ENCODE data around the gene PANK2.
A peak's percentile ranks its signal among the peaks of the same experiment; 100 is the strongest.

PANK2 gene

GRCh38 chr20:3869839-3870634 lies 19.1 kb upstream of the PANK2 start:
- H2BK15ac ChIP-seq (ENCODE audit: low read length): no peak overlapping the region
- H3K23ac ChIP-seq (ENCODE audit: low read depth, low read length, poor library complexity): no peak overlapping the region
- no peak overlapping the region for H2BK12ac ChIP-seq (ENCODE audit: low read length)
- peak overlapping the region; percentile 8 for H3K14ac ChIP-seq (ENCODE audit: low read length)
- DNase-seq (ENCODE audit: low spot score): no peak
- H2BK5ac ChIP-seq (ENCODE audit: low read length): no peak overlapping the region
- H3K4me1 ChIP-seq (ENCODE audit: control insufficient read depth in 2 of 2, insufficient read depth in 1 of 2, low read depth in 1 of 2, low read length in 2 of 2): no peaks in the 10 kb centered on the region
- no peak overlapping the region for H2BK120ac ChIP-seq (ENCODE audit: low read depth, low read length)
- H3K9ac ChIP-seq (ENCODE audit: low read depth, low read length, poor library complexity): no peak overlapping the region
- peak overlapping the region in 1 of 2 donors; percentile 24 for H3K4me3 ChIP-seq (ENCODE audit: low read length in 2 of 2)
- H3K4ac ChIP-seq (ENCODE audit: low read length): no peak overlapping the region
- H3K4me2 ChIP-seq (ENCODE audit: insufficient read depth, low read length, poor library complexity, severe bottlenecking): no peak overlapping the region
- no peak overlapping the region for H3K27ac ChIP-seq (replicated peaks; ENCODE audit: low read length)
- no peaks in the 10 kb centered on the region for H3K79me1 ChIP-seq (ENCODE audit: low read depth, low read length)
- WGBS, 2 donors (ENCODE audit: extremely low coverage in 2 of 2, insufficient read length in 2 of 2, insufficient replicate concordance in 1 of 2): no CpG with 5 or more reads among the region's 10 CpGs
- H4K91ac ChIP-seq (ENCODE audit: low read depth, low read length, poor library complexity): no peak overlapping the region
- peaks cover 0 to 2% of the 10 kb centered on the region in 2 donors for H3K9me3 ChIP-seq (replicated peaks in 1 of 2; ENCODE audit: control insufficient read depth in 2 of 2, insufficient read depth in 1 of 2, low read depth in 1 of 2, low read length in 2 of 2)
- peaks cover 30 to 83% of the 10 kb centered on the region in 2 donors for H3K36me3 ChIP-seq (replicated peaks in 1 of 2; ENCODE audit: control insufficient read depth in 2 of 2, insufficient read depth in 2 of 2, low read length in 2 of 2)
- H4K8ac ChIP-seq (ENCODE audit: low read depth, low read length): no peak overlapping the region
- peak overlapping the region; percentile 48 for H3K18ac ChIP-seq (ENCODE audit: low read length)
- no peak overlapping the region for H2AK5ac ChIP-seq (ENCODE audit: low read depth, low read length)
- no peaks in the 10 kb centered on the region for H3K27me3 ChIP-seq (ENCODE audit: control insufficient read depth in 3 of 3, insufficient read depth in 3 of 3, low read depth in 1 of 3, low read length in 3 of 3)
- no peak overlapping the region for H2AFZ ChIP-seq (ENCODE audit: low read length)

GRCh38 chr20:3871550-3872265 lies 17.5 kb upstream of the PANK2 start:
- Histone ChIP-seq H3K9me3 (replicated peaks in 1 of 2; ENCODE audit: control insufficient read depth in 2 of 2, insufficient read depth in 1 of 2, low read depth in 1 of 2, low read length in 2 of 2) (peaks cover 0 to 2% of the 10 kb centered on the region in 2 donors), H2BK120ac (ENCODE audit: low read depth, low read length) (no peak overlapping the region), H3K4me2 (ENCODE audit: insufficient read depth, low read length, poor library complexity, severe bottlenecking) (no peak overlapping the region), H3K9ac (ENCODE audit: low read depth, low read length, poor library complexity) (no peak overlapping the region), H2AFZ (ENCODE audit: low read length) (no peak overlapping the region), H2BK5ac (ENCODE audit: low read length) (no peak overlapping the region), H2BK12ac (ENCODE audit: low read length) (no peak overlapping the region), H4K8ac (ENCODE audit: low read depth, low read length) (no peak overlapping the region), H3K23ac (ENCODE audit: low read depth, low read length, poor library complexity) (no peak overlapping the region), H3K36me3 (replicated peaks in 1 of 2; ENCODE audit: control insufficient read depth in 2 of 2, insufficient read depth in 2 of 2, low read length in 2 of 2) (peaks cover 23 to 73% of the 10 kb centered on the region in 2 donors), H2BK15ac (ENCODE audit: low read length) (no peak overlapping the region), H3K79me1 (ENCODE audit: low read depth, low read length) (no peaks in the 10 kb centered on the region), H3K4me3 (ENCODE audit: low read length in 2 of 2) (no peak overlapping the region), H3K27me3 (ENCODE audit: control insufficient read depth in 3 of 3, insufficient read depth in 3 of 3, low read depth in 1 of 3, low read length in 3 of 3) (no peaks in the 10 kb centered on the region), H3K14ac (ENCODE audit: low read length) (no peak overlapping the region), H3K4ac (ENCODE audit: low read length) (no peak overlapping the region), H3K18ac (ENCODE audit: low read length) (no peak overlapping the region), H2AK5ac (ENCODE audit: low read depth, low read length) (no peak overlapping the region), H3K4me1 (ENCODE audit: control insufficient read depth in 2 of 2, insufficient read depth in 1 of 2, low read depth in 1 of 2, low read length in 2 of 2) (no peaks in the 10 kb centered on the region), H4K91ac (ENCODE audit: low read depth, low read length, poor library complexity) (no peak overlapping the region), H3K27ac (replicated peaks; ENCODE audit: low read length) (no peak overlapping the region)
- no peak for DNase-seq (ENCODE audit: low spot score)
- WGBS, 2 donors (ENCODE audit: extremely low coverage in 2 of 2, insufficient read length in 2 of 2, insufficient replicate concordance in 1 of 2): no CpG with 5 or more reads among the region's 4 CpGs

GRCh38 chr20:3873507-3873906 lies 15.7 kb upstream of the PANK2 start:
- Histone ChIP-seq H3K4ac (ENCODE audit: low read length) (no peak overlapping the region), H2BK12ac (ENCODE audit: low read length) (no peak overlapping the region), H2AFZ (ENCODE audit: low read length) (no peak overlapping the region), H3K9me3 (replicated peaks in 1 of 2; ENCODE audit: control insufficient read depth in 2 of 2, insufficient read depth in 1 of 2, low read depth in 1 of 2, low read length in 2 of 2) (peaks cover 0 to 2% of the 10 kb centered on the region in 2 donors), H2BK15ac (ENCODE audit: low read length) (no peak overlapping the region), H4K8ac (ENCODE audit: low read depth, low read length) (no peak overlapping the region), H3K36me3 (replicated peaks in 1 of 2; ENCODE audit: control insufficient read depth in 2 of 2, insufficient read depth in 2 of 2, low read length in 2 of 2) (peaks cover 18 to 60% of the 10 kb centered on the region in 2 donors), H2BK120ac (ENCODE audit: low read depth, low read length) (no peak overlapping the region), H3K27ac (replicated peaks; ENCODE audit: low read length) (no peak overlapping the region), H3K27me3 (ENCODE audit: control insufficient read depth in 3 of 3, insufficient read depth in 3 of 3, low read depth in 1 of 3, low read length in 3 of 3) (no peaks in the 10 kb centered on the region), H3K14ac (ENCODE audit: low read length) (no peak overlapping the region), H2BK5ac (ENCODE audit: low read length) (no peak overlapping the region), H3K4me3 (ENCODE audit: low read length in 2 of 2) (no peak overlapping the region), H3K18ac (ENCODE audit: low read length) (no peak overlapping the region), H3K4me2 (ENCODE audit: insufficient read depth, low read length, poor library complexity, severe bottlenecking) (no peak overlapping the region), H3K4me1 (ENCODE audit: control insufficient read depth in 2 of 2, insufficient read depth in 1 of 2, low read depth in 1 of 2, low read length in 2 of 2) (no peaks in the 10 kb centered on the region), H3K79me1 (ENCODE audit: low read depth, low read length) (no peaks in the 10 kb centered on the region), H3K9ac (ENCODE audit: low read depth, low read length, poor library complexity) (no peak overlapping the region), H2AK5ac (ENCODE audit: low read depth, low read length) (no peak overlapping the region), H4K91ac (ENCODE audit: low read depth, low read length, poor library complexity) (no peak overlapping the region), H3K23ac (ENCODE audit: low read depth, low read length, poor library complexity) (no peak overlapping the region)
- no peak for DNase-seq (ENCODE audit: low spot score)
- no CpG with 5 or more reads among the region's 5 CpGs for WGBS, 2 donors (ENCODE audit: extremely low coverage in 2 of 2, insufficient read length in 2 of 2, insufficient replicate concordance in 1 of 2)

- no peak for DNase-seq (ENCODE audit: low spot score)
- Histone ChIP-seq H3K79me1 (ENCODE audit: low read depth, low read length) (no peaks in the 10 kb centered on the region), H2BK15ac (ENCODE audit: low read length) (no peak overlapping the region), H2AFZ (ENCODE audit: low read length) (no peak overlapping the region), H3K4me1 (ENCODE audit: control insufficient read depth in 2 of 2, insufficient read depth in 1 of 2, low read depth in 1 of 2, low read length in 2 of 2) (no peaks in the 10 kb centered on the region), H3K27ac (replicated peaks; ENCODE audit: low read length) (no peak overlapping the region), H3K36me3 (replicated peaks in 1 of 2; ENCODE audit: control insufficient read depth in 2 of 2, insufficient read depth in 2 of 2, low read length in 2 of 2) (peaks cover 18 to 55% of the 10 kb centered on the region in 2 donors), H3K9me3 (replicated peaks in 1 of 2; ENCODE audit: control insufficient read depth in 2 of 2, insufficient read depth in 1 of 2, low read depth in 1 of 2, low read length in 2 of 2) (peaks cover 0 to 2% of the 10 kb centered on the region in 2 donors), H2BK120ac (ENCODE audit: low read depth, low read length) (no peak overlapping the region), H2BK5ac (ENCODE audit: low read length) (no peak overlapping the region), H2BK12ac (ENCODE audit: low read length) (no peak overlapping the region), H2AK5ac (ENCODE audit: low read depth, low read length) (no peak overlapping the region), H3K14ac (ENCODE audit: low read length) (no peak overlapping the region), H3K4me3 (ENCODE audit: low read length in 2 of 2) (no peak overlapping the region), H3K4me2 (ENCODE audit: insufficient read depth, low read length, poor library complexity, severe bottlenecking) (no peak overlapping the region), H3K18ac (ENCODE audit: low read length) (no peak overlapping the region), H4K91ac (ENCODE audit: low read depth, low read length, poor library complexity) (no peak overlapping the region), H3K23ac (ENCODE audit: low read depth, low read length, poor library complexity) (no peak overlapping the region), H3K9ac (ENCODE audit: low read depth, low read length, poor library complexity) (peak overlapping the region; percentile 39), H3K4ac (ENCODE audit: low read length) (no peak overlapping the region), H4K8ac (ENCODE audit: low read depth, low read length) (no peak overlapping the region), H3K27me3 (ENCODE audit: control insufficient read depth in 3 of 3, insufficient read depth in 3 of 3, low read depth in 1 of 3, low read length in 3 of 3) (no peaks in the 10 kb centered on the region)
- WGBS, 2 donors (ENCODE audit: extremely low coverage in 2 of 2, insufficient read length in 2 of 2, insufficient replicate concordance in 1 of 2): no CpG with 5 or more reads among the region's 3 CpGs
Measured at GRCh38 chr20:3874194-3874844, 14.9 kb upstream of the PANK2 start.
